HG03378 (cell line): Measurements from ENCODE around the gene SP100.

Experiments used
- ATAC-seq: cut with Tn5 transposase; IDR thresholded peaks from one replicate; pipeline ENCODE4 v1.9.1; 2021; ENCODE audit warnings: mild to moderate bottlenecking, moderate library complexity; ENCODE audit not compliant: unreplicated experiment

The SP100 gene

DNA sequence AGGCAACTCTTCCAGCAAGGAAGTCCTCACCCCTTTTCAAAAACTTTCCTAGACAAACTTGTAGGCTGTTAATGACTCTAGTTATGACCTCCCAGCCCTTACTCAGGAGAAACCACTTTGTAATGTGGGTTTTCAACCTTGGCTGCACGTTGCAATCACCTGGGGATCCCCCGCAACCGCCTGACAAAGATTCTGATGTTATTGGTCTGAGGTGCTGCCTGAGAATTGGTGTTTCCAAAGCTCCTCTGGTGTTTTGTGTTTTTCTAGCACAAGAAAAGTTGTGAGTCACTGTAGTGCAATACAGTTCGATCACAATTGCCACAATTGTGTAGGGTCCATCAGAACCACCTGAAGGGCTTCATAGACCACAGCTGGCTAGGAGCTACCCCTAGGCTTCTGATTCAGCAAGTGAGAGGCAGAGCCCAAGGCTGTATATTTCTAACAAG lies 121.6 kb downstream of the SP100 start:
- ATAC-seq: peak; percentile 74

DNA sequence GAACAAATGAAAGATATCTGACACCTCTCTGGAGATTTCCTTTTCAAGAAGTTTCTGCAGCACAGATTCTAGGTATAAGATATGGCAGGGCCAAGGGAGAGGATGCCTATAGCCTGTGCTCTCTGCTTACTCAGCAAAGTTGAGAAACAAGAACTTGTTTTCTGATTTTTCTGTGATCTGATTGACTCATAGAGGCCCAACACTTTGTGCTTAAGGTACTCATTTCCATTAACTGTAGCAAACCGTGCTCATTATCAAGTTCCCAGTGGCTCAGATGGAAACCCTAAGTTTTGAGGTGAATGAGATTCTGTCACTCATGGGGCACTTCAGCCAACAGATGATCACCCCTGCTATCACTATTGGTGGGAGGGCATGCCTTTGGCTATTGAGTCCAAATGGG lies 124.3 kb downstream of the SP100 start:
- ATAC-seq: no peak

DNA sequence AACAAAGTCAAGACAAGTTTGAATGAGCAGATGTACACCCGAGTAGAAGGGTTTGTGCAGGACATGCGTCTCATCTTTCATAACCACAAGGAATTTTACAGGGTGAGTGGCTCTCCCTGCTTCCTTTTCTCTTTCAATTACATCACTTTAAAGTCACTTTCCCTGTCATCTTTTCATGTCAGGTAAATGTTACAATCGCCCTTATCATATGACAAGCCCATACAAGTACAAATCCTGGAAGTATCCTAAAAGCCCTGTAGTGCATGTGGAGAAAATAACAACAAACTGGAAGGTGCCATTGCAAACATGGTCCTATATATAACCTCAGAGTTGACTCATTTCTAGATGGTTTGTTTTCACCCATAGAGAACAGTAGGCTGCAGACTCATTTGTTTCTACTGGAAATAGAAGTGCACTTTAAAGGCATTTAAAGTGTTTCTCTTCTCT lies 126.0 kb downstream of the SP100 start:
- ATAC-seq: peak; percentile 78

DNA sequence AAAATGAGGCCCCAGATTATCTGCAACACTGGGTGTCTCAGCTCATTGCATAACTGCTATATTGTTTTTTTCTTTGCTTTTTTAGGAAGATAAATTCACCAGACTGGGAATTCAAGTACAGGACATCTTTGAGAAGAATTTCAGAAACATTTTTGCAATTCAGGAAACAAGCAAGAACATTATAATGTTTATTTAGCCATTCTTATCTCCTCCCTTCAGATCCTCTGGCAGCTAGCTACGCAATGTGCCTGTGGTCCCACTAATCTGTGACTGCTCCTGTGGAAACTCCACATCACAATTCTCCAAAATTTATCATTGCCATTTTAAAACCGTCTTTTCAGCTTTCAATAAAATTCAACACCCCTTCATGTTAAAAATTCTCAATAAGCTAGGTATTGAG lies 126.8 kb downstream of the SP100 start:
- no peak for ATAC-seq

DNA sequence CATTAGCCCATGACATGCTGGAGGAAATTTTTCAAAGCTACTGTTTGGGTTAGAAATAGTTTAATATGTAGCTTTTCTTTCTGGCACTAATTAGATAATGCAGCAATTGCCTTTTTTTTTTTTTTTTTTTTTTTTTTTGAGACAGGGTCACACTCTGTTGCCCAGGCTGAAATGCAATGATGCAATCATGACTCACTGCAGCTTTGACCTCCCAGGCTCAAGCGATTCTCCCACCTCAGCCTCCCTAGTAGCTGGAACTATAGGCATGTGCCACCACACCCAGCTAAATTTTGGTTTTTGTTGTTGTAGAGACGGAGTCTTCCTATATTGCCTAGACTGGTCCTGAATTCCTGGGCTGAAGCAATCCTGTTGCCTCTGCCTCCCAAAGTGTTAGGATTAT lies 136.2 kb downstream of the SP100 start:
- no peak for ATAC-seq

DNA sequence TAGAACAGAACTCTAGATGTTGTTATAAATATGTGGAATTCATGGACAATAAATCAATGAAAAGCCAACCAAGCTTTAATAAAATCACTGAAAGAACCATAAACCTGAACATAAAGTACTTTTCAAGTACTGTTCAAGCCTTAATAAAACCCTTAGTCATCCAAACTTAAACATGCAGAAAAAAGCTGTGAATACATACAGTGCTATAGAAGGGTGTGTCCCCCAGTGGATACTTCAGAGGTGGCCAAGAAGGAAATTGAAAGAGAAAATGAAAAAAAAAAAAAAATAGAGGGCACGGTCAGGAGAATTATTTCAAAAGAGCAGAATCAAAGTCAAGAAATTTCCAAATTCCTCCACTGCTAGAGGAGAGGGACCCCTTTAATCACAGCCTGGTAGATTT lies 141.1 kb downstream of the SP100 start:
- ATAC-seq: no peak

DNA sequence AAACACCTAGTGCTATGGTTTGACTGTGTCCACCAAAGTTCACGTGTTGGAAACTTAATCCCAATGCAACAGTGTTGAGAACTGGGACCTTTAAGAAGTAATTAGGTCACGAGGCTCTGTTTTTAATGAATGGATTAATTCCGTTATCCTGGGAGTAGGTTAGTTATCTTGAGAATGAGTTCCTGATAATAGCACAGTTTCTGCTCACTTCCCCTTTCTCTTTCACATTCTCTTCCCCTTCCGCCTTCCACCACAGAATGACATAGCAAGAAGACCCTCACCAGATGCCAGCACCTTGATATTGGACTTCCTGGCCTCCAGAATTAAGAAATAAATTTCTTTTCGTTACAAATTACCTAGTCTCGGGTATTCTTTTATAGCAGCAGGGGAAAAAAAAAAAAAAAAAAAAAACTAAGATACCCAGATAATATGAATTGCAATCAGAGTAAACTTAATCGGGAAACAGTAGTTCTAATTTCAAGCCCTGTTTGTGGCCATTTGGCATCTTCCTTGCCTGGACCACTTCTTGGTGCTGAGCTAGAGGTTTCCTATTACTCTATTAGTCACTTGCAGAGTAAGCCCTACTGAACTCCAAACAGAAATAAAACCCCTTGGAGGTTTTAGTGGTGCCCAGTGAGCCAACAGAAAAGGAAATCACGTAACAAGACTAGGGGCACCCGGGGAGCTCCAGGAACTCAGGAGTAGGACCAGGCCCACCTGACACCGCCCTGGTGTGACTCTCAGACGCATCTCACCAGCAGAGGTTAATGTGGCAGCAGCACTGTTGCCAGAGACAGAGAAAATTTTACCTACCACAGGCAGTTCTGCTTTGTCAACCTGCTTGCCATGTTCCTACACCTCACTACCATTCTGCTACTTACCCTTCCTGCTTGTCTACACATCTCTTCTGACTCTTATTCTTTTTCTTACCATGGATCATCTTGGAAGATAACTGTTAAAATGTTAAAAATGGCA lies 149.1 kb downstream of the SP100 start:
- no peak for ATAC-seq

DNA sequence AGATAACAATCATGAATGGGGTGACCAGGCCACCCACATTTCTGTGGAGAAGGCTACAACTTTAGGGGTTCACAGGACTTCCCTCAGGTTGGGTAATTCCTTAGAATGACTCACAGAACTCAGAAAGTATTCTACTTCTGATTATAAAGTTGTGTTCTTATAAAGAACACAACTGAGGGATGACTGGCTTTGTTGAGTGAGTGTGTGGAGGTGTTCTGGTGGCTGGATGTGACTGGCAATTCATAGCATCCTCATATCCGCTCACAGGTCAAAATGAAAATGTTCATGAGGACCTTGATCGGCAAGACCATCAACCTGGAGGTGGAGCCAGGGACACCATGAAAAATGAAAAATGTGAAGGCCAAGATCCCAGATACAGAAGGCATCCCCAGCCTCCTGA lies 153.3 kb downstream of the SP100 start:
- ATAC-seq: no peak

DNA sequence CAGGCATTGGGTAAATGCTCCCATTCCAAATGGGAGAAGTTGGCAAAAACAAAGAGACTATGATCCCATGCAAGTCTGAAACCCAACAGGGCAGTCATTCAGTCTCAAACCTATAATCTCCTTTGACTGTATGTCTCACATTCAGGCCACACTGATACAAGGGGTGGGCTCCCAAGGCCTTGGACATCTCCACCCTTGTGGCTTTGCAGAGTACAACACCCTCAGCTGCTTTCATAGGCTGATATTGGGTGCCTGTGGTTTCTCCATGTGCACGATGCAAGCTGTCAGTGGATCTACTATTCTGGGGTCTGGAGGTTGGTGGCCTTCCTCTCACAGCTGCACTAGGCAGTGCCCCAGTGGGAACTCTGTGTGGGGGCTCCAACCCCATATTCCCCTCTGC lies 155.0 kb downstream of the SP100 start:
- ATAC-seq: no peak

DNA sequence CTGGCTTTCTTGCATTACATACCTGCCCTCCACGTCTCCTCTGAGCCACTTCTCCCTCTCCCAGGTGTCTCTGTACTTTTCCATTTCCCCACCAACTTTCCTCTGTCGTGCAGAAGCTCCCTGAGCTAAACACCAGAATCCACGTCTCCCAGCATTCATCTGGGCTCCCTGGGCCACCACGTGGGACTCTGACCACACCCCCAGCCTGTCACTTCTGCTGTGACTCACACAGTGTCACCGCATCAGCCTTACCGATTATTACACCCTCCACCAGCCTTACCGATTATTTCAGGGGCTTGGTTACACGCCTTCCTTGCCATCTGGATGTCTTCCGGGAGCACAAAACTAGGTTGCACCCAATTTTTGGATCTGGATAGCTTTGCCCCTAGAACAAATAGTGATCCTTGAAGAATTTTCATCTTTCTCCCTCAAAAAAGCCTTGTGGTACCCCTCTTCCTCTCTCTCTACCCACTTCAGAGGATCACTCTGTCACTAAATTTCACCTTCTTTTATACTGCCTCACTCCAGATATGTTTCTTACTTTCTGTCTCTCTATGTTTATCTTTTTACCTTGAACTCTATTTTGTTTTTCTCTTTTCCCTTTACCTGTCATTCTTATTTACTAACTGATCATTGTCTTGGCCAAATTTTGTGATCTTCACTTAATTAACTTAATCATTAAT lies 159.8 kb downstream of the SP100 start:
- no peak for ATAC-seq

DNA sequence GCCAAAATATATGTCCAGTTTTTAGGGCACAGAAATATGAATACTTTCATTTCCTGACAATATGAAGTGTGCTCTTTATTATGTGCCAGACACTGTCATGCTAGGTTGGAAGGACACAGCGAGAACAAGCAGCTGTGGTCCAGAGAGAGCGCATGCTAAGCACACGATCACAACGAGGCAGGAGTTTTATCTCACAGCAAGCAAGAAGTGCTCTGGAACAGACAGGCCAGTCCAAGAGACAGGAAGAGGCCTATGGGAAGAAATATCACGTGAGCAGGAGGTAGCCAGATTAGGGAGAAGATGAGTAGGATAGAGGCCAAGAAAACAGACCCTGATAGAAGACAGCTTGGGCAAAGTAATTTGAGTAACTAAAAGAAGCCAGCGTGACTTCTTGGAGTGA lies 161.1 kb downstream of the SP100 start:
- ATAC-seq: no peak

DNA sequence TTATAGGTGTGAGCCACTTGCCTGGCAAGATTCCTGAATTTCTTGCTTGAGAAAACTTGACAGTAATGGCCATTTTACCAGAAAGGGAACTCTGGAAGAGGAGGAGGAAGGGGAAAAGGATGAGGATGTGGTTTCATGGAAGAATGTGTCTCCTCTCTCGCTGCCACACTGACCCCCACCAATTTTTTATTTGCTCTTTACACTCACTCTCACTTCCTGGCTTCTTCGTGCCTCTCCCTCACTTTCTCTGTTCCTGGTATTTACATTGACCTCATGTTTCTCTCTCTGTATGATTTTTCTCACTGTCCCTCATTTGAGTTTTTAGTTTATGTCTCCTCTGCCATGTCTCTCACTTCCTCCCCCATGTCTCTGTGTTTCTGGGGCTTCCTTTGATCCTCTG lies 162.1 kb downstream of the SP100 start:
- ATAC-seq: no peak

DNA sequence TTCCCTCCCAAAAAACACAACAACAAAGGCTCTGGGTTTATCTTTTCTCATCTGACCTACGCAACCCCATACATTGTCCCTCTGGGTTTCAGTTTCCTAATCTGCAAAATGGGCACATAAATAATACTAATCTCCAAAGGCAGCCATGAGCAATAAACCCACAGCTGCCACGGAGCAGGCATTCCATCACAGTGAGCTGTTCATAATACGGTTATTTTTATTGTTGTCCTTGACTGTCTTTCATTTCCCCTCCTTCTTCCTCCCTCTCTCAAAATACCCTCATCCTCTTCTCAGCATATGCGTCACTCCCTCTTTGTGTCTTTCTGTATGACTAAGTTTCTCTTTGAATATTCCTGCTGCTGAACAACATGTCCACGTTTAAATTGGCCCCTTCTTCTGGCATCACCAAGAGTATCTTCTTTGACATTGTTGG lies 166.9 kb downstream of the SP100 start:
- ATAC-seq: peak; percentile 73

DNA sequence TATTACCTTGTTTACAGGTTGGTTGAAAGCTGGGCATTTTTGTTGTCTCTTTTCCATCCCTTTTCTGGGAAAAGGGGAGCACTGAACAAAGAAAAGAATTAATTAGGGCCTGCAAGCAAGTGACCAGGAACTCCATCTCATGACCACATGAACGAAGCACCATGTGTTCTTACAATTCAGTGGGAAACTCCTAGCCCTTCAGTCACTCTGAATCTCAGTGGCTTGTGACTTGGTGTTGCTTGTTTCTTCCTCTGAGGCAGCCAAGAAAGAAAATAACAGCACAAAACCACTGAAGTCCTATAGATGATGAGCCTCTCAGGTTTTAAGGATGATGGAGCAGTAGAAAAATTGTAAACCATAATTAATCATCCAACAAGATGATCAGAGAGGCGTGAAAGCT lies 167.6 kb downstream of the SP100 start:
- peak; percentile 21 for ATAC-seq

DNA sequence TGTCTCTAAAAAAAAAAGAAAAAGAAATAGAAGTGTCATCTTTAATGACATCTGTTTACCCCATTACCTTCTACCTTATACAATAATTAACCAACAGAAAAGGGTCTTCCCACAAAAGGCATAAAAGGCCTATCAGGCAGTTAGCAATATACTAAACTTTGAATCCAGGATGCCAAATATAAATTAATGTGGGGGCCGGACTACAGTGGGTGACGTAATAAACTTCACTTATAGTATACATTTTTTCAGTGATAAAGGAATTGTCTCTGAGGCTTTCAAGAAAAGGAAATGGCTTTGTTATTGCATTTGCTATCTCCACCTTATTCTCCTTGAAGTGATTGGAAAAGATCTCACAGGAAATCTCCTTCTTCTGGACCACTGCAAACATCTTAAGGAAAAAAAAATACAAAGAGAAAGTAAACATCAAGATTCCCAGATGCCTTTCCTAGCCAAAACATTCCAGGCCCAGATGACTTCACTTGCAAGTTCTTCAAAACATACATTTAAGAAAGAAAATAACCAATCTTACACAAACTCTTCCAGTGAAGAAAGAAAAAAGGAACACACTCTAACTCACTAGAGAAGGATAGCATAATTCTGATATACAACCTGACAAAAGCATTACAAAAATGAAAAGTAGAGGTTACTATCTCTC lies 170.5 kb downstream of the SP100 start:
- no peak for ATAC-seq

DNA sequence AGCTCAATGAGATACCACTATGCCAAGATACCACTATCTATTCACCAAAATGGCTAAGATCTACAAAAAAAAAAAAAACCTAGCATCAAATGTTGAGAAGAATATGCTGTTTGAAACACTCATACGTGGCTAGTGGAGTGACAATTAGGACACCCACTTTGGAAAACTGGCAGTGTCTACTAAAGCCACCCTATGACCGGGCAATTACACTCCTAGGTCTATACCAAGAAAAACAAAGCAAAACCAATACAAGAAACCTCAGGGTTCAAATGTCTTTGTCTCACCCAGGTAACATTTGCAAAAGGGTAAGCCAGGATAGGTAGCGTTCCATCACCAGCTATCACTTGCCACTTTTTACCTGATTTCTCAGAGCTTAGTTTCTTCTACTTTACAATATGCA lies 173.0 kb downstream of the SP100 start:
- ATAC-seq: peak; percentile 1

DNA sequence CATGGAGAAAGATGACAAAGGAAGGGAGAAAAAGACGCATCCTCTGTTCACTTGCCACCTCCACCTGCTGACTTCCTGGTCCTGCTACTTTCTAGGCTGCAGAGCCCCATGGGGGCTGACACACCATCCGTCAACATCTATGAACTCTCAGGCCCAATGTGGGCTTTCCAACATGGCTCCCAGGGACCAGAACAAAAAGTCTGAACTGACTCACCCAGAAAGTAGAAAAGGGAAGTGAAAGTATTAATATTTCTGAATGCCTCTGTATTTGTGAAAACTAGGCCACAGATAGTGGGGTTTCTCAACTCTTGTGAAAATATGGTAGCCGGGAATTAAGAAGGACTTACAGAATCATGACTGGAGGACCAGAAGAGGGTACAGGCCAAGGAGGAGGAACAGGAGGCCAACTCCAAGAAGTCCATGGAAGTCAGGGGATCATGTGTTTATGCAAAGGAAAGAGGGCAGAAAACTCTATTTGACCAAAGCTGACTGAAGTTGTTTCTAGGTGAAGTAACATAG lies 173.6 kb downstream of the SP100 start:
- ATAC-seq: peak; percentile 97

DNA sequence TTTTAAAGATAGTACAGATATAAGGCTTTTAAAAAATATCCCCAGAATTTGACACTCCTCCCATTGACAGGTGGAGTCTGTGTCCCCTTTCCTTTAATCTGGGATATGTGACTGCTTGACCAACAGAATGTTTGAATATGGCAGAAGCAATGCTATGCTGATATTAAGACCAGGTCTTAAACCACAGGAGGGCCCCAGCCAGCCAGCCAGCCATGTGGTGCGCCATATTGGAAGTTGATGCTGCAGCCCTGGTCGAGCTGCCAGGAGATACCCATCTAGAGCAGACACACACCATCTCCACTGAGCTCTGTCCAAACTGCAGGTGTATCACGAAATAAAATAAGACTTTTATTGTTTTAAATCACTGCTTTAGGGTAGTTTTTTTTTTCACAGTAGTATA lies 174.3 kb downstream of the SP100 start:
- ATAC-seq: no peak

DNA sequence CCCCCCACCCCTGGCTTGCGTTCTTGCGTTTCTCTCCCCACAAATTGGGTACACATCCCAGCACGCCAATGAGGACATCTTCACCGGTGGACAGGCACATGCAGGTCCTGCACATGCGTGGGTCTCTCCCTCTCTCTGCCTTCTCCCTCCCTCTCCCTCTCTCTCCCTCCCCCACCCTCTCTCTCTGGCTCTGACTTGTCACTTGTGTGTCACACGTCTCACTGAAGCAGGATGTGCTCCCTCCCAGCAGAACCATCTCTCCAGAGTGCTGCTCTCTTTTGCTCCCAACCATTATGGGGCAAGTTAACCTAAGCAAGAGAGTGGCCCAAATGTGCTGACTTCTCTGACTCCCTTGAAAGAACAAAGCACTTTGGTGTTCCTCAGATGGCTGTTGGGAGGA lies 175.8 kb downstream of the SP100 start:
- no peak for ATAC-seq

DNA sequence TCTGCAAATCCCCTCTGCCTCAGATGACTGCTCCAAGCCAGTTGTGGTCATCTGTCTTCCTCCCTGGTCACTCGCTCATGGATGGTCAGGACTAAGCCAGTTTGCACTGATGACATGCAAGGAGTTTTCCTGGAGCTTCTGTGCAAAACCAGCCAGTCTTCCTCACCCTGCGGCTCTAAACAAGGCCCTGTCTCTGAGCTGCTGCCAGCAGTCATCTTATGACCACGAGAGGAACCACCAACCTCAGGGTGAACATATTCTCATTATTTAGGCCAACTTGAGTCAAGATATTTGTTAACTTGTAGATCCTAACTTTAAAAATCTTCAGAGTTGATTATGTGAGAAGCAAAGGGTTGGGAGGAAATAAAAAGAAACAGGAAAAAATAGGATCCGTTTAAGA lies 176.8 kb downstream of the SP100 start:
- no peak for ATAC-seq
